Calu3 (cell line): ENCODE measurements around the gene DTNB. TPM values are rescaled to one million over a fixed set of nuclear protein-coding genes. Genes with fewer than 3 reads are reported as not detected.

Source experiments
- BruUV-seq: library from RNA; stranded (reverse); fragments of 400-500 nt; replicated peaks from 2 replicates; lab custom pipeline; 2021; lab: Mats Ljungman, UMichigan
- CTCF ChIA-PET: fragments of 300-600 bp; sonication (Branson Sonifier 250); formaldehyde crosslinking; loops from one replicate; lab custom pipeline; 2022; ENCODE audit warnings: antibody characterized with exemption; lab: Charles Lee
- DNase-seq: peaks from one replicate; pipeline ENCODE4 v3.0.0; 2022
- H3K27ac Mint-ChIP-seq: one replicate; pipeline ENCODE4 v1.8.0; 2022; ENCODE audit warnings: mixed read lengths; ENCODE audit not compliant: unreplicated experiment
- H3K27me3 Mint-ChIP-seq: one replicate; pipeline ENCODE4 v1.8.0; 2022; ENCODE audit warnings: mixed read lengths; ENCODE audit not compliant: unreplicated experiment
- H3K36me3 Mint-ChIP-seq: one replicate; pipeline ENCODE4 v1.8.0; 2022; ENCODE audit warnings: mild to moderate bottlenecking, moderate library complexity, mixed read lengths; ENCODE audit not compliant: insufficient read depth, unreplicated experiment
- H3K4me1 Mint-ChIP-seq: one replicate; pipeline ENCODE4 v1.8.0; 2022; ENCODE audit warnings: mild to moderate bottlenecking, low read depth, mixed read lengths; ENCODE audit not compliant: unreplicated experiment
- H3K4me3 Mint-ChIP-seq: one replicate; pipeline ENCODE4 v1.8.0; 2022; ENCODE audit warnings: mild to moderate bottlenecking, low read depth, moderate library complexity, mixed read lengths; ENCODE audit not compliant: unreplicated experiment
- H3K9me3 Mint-ChIP-seq: one replicate; pipeline ENCODE4 v1.8.0; 2022; ENCODE audit warnings: low read depth, mixed read lengths; ENCODE audit not compliant: unreplicated experiment
- CTCF ChIP-seq: fragments of 200-600 bp; IDR thresholded peaks from one replicate; pipeline ENCODE4 v1.8.0; 2022; ENCODE audit warnings: antibody characterized with exemption; ENCODE audit not compliant: unreplicated experiment
- intact Hi-C: fragments of 100-400 bp; cut with micrococcal nuclease; formaldehyde crosslinking; loops from one replicate; pipeline ENCODE4 v1.10.0; 2022; ENCODE audit not compliant: unreplicated experiment
- total RNA-seq: library from RNA; stranded (reverse); gene quantifications from 2 replicates; pipeline ENCODE4 v1.2.3, GENCODE V29; 2022

Gene DTNB
- total RNA-seq, 1 experiment from 2014 or later = 27.3 TPM

GRCh38 chr2:25651066-25651465 is 22.3 kb downstream of the DTNB start:
- Mint-ChIP-seq H3K4me3 (no peak overlapping the region), H3K27me3 (no peaks in the 10 kb centered on the region), H3K27ac (no peak overlapping the region), H3K36me3 (no peaks in the 10 kb centered on the region), H3K9me3 (no peaks in the 10 kb centered on the region), H3K4me1 (peaks cover 8% of the 10 kb centered on the region)
- intact Hi-C loops = no loop called here
- no peak for TF ChIP-seq CTCF
- BruUV-seq = no TSS peak
- CTCF ChIA-PET = no interaction called here
- no peak for DNase-seq

- intact Hi-C loops = no loop called here
- no peaks in the 10 kb centered on the region for H3K27me3 Mint-ChIP-seq
- no TSS peak for BruUV-seq
- peaks cover 8% of the 10 kb centered on the region for H3K4me1 Mint-ChIP-seq
- H3K4me3 Mint-ChIP-seq = no peak overlapping the region
- CTCF ChIA-PET = no interaction called here
- H3K27ac Mint-ChIP-seq = no peak overlapping the region
- no peaks in the 10 kb centered on the region for H3K9me3 Mint-ChIP-seq
- TF ChIP-seq CTCF = no peak
- no peak for DNase-seq
- no peaks in the 10 kb centered on the region for H3K36me3 Mint-ChIP-seq
Measured at GRCh38 chr2:25650256-25650655, 23.1 kb downstream of the DTNB start.

GRCh38 chr2:25649786-25650185 is 23.6 kb downstream of the DTNB start:
- DNase-seq = no peak
- Mint-ChIP-seq H3K36me3 (no peaks in the 10 kb centered on the region), H3K9me3 (no peaks in the 10 kb centered on the region), H3K27ac (no peak overlapping the region), H3K4me1 (peaks cover 8% of the 10 kb centered on the region), H3K27me3 (no peaks in the 10 kb centered on the region), H3K4me3 (no peak overlapping the region)
- intact Hi-C loops = no loop called here
- TF ChIP-seq CTCF = no peak
- CTCF ChIA-PET = no interaction called here
- no TSS peak for BruUV-seq

GRCh38 chr2:25642298-25642697 is 31.1 kb downstream of the DTNB start:
- DNase-seq = no peak
- no peak for TF ChIP-seq CTCF
- Mint-ChIP-seq H3K9me3 (no peaks in the 10 kb centered on the region), H3K27me3 (no peaks in the 10 kb centered on the region), H3K27ac (no peak overlapping the region), H3K4me1 (no peaks in the 10 kb centered on the region), H3K4me3 (no peak overlapping the region), H3K36me3 (no peaks in the 10 kb centered on the region)
- BruUV-seq = no TSS peak
- intact Hi-C loops = no loop called here
- CTCF ChIA-PET = interaction anchor here (1.3 kb wide), 1 partner anchor 35 kb away, joined by 3 read pairs; no protein-coding TSS in a partner anchor
